GM12801 (cell line): Measurements from ENCODE around the gene LRRC58.

ENCODE experiments used
- TF ChIP-seq, protein P1 (sequence below): IDR thresholded peaks from one replicate; pipeline ENCODE4 v1.5.1; 2011; ENCODE audit warnings: control low read depth; ENCODE audit not compliant: insufficient read length; ENCODE audit errors: extremely low read depth

The LRRC58 gene

DNA sequence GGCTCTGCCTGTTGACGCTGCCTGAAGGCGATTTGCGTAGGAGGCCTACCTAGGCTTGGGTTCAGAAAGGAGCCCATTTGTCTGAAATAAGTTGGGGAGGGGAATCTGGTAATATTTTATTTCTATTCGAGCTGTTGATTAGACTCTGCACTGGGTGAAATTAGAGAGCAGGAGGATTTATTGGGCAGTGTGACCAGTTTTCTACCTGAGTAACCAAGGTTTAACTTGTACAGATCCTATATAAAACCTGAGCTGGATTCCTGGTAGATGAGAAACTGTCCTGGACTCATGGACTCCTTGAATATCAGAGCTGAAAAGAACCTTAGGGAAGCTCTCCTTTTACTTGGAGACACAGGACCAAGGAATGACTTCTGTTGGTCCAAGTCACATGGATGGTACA lies 44.5 kb downstream of the LRRC58 start:
- TF ChIP-seq, protein P1, sequence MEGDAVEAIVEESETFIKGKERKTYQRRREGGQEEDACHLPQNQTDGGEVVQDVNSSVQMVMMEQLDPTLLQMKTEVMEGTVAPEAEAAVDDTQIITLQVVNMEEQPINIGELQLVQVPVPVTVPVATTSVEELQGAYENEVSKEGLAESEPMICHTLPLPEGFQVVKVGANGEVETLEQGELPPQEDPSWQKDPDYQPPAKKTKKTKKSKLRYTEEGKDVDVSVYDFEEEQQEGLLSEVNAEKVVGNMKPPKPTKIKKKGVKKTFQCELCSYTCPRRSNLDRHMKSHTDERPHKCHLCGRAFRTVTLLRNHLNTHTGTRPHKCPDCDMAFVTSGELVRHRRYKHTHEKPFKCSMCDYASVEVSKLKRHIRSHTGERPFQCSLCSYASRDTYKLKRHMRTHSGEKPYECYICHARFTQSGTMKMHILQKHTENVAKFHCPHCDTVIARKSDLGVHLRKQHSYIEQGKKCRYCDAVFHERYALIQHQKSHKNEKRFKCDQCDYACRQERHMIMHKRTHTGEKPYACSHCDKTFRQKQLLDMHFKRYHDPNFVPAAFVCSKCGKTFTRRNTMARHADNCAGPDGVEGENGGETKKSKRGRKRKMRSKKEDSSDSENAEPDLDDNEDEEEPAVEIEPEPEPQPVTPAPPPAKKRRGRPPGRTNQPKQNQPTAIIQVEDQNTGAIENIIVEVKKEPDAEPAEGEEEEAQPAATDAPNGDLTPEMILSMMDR, result no peak

DNA sequence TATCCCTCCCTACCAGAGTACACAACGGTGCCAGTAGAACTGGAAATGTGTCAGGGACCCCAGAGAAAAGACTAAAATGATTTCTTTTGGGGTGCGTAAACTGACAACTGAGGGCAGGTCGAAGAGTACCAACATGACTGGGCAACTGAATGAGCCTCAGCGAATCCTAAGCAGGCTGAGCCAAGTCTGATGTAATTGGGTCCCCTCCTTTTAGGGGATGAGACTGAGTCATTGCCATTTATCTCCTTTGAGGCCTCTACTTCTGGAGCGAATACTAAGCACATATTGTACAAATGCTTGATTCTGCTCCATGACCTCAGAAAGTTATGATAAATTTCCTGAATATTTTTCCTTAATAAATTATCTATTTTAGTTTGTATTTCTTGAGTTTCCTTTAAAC lies 46.8 kb downstream of the LRRC58 start:
- TF ChIP-seq, protein P1, result no peak

DNA sequence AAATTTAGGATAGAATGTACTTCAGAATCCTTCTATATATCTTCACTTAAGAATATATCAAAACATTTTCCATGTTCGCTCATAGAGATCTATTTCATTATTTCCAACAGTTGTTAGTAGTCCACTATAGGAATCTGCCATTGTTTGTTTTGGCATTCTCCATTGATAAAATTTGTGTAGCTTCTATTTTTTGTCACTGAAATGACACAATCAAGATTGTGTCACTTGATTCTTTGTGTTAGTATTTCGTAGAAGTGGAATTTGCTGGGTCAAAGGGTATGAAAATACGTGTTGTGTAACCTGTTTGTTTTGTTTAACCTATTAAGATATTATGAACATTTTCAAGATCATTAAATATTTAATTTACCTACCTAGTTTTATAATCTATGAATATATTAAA lies 48.2 kb downstream of the LRRC58 start:
- TF ChIP-seq, protein P1, result no peak

DNA sequence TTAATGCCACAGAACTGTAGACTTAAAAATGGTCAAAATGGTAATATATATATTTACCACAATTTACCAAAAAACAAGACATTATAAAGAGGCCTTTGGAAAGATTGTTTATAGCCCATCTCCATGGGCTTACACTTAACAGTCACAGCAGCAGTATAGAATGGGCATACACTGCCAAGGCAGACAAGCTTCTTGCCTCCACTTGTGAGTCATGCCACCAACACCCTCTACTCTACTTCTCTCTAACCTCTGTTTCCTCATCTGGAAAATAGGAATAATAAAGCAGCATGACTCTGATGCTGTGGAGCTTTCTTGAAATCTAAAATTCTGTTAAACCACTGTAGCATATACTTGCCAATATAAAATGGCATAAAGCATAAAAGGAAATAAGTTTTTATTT lies 49.8 kb downstream of the LRRC58 start:
- TF ChIP-seq, protein P1, result no peak

DNA sequence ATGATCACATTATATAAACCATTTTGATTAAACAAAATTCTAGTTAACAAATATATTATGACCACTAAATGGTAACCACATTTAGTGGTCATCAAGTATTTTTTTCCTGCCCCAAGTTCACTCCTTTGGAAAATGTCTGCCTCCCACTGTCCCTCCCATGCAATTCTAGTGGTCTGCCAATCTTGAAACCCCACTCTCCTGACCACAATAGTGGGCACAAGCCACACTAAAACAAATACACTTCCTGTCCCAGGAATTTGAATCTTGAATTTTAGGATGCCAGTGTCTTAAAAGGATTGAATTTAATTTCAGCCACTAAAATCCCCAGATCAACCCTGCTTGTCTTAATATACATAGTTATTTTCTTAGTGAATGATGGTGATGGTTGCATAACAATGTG lies 50.2 kb downstream of the LRRC58 start:
- TF ChIP-seq, protein P1, result no peak

DNA sequence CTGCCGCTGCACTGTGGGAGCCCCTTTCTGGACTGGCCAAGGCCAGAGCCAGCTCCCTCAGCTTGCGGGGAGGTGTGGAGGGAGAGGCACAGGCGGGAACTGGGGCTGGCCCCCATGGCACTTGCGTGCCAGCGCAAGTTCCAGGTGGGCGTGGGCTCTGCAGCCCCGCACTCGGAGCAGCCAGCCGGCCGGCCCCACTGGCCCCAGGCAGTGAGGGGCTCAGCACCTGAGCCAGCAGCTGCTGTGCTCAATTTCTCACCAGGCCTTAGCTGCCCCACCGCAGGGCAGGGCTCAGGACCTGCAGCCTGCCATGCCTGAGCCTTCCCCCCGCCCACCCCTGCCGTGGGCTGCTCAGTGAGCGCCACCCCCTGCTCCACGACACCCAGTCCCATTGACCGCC lies 59.5 kb downstream of the LRRC58 start:
- TF ChIP-seq, protein P1, result no peak

DNA sequence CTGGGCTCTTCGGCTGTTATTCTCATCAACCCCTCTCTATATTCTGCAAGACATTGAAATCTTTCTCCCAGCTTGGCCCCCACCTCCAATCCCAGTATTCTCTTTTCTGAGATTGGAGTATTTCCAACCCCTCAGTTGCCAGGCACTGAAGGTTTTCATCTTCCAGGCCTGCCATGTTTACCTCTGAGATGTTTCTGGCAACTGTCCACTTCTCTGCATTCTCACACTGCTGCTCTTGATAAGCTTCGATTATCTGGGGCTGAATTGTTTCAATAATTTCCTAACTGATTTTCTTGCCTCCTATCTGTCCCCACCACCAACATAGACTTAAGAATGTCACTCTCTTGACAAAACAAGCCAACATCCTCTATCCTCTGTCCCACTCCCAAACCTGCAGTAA lies 62.7 kb downstream of the LRRC58 start:
- TF ChIP-seq, protein P1, result no peak

DNA sequence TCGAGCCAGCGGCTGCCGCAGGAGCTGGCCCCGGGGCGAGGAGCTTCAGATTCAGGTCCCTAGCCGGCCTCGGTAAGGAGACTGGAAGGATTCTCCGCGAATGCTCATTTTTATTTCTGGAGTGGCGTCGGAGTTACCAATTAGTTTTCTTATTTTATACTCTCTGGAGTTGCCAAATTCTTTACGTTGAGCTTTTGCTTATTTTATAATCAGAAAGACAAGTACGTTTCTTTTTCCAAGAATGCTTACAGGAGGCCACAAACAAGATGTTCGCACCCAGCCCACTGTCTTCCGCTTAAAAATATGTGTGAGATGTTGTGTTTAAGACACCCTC lies 63.7 kb downstream of the LRRC58 start:
- TF ChIP-seq, protein P1, result no peak
